Astrocyte (in vitro differentiated cells and primary cell): Measurements from ENCODE around the gene LRRC3B. TPM values are rescaled to one million over a fixed set of nuclear protein-coding genes. Genes with fewer than 3 reads are reported as not detected.

ENCODE experiments used
- DNase-seq: peaks from one replicate; pipeline ENCODE4 v3.0.0-alpha.2; 2010; ENCODE audit warnings: low read depth
- FAIRE-seq: peaks from 2 replicates; lab custom pipeline; 2011; peaks lifted over from hg19 to GRCh38; lab: Jason Lieb, UNC
- H2AFZ ChIP-seq: 2 replicates; pipeline ENCODE4 v1.6.0; 2012; ENCODE audit warnings: low read depth, low read length, inconsistent platforms
- H3K27ac ChIP-seq: 2 replicates; pipeline ENCODE4 v1.5.1; 2011; ENCODE audit warnings: low read depth, low read length, inconsistent platforms
- H3K27me3 ChIP-seq: 2 replicates; pipeline ENCODE4 v1.6.0; 2011; ENCODE audit warnings: low read length, inconsistent platforms; ENCODE audit not compliant: insufficient read depth
- H3K36me3 ChIP-seq: 2 replicates; pipeline ENCODE4 v1.5.1; 2011; ENCODE audit warnings: low read length, inconsistent platforms; ENCODE audit not compliant: insufficient read depth
- H3K4me1 ChIP-seq: 2 replicates; pipeline ENCODE4 v1.5.1; 2011; ENCODE audit warnings: low read length, inconsistent platforms; ENCODE audit not compliant: insufficient read depth
- H3K4me2 ChIP-seq: 2 replicates; pipeline ENCODE4 v1.6.0; 2012; ENCODE audit warnings: low read length, inconsistent platforms
- H3K4me3 ChIP-seq: 2 replicates; pipeline ENCODE4 v1.5.1; 2011; ENCODE audit warnings: low read depth, mild to moderate bottlenecking, low read length, inconsistent platforms; ENCODE audit not compliant: insufficient read depth
- H3K79me2 ChIP-seq: 2 replicates; pipeline ENCODE4 v1.6.0; 2012; ENCODE audit warnings: mild to moderate bottlenecking, low read length, inconsistent platforms; ENCODE audit not compliant: insufficient read depth
- H3K9ac ChIP-seq: 2 replicates; pipeline ENCODE4 v1.6.0; 2012; ENCODE audit warnings: mild to moderate bottlenecking, low read length, inconsistent platforms
- H3K9me3 ChIP-seq: 2 replicates; pipeline ENCODE4 v1.5.1; 2012; ENCODE audit warnings: low read depth, mild to moderate bottlenecking, low read length, inconsistent platforms; ENCODE audit not compliant: insufficient read depth
- H4K20me1 ChIP-seq: 2 replicates; pipeline ENCODE4 v1.6.0; 2012; ENCODE audit warnings: low read length, inconsistent platforms; ENCODE audit not compliant: insufficient read depth
- H3K27ac Mint-ChIP-seq: one replicate; pipeline ENCODE4 v1.8.0; 2021; ENCODE audit warnings: mild to moderate bottlenecking, mixed read lengths; ENCODE audit not compliant: unreplicated experiment
- H3K27me3 Mint-ChIP-seq: one replicate; pipeline ENCODE4 v1.8.0; 2021; ENCODE audit warnings: low read depth, mixed read lengths; ENCODE audit not compliant: unreplicated experiment
- H3K36me3 Mint-ChIP-seq: one replicate; pipeline ENCODE4 v1.8.0; 2021; ENCODE audit warnings: low read depth, mixed read lengths; ENCODE audit not compliant: unreplicated experiment
- H3K4me1 Mint-ChIP-seq: one replicate; pipeline ENCODE4 v1.8.0; 2021; ENCODE audit warnings: low read depth, mixed read lengths; ENCODE audit not compliant: unreplicated experiment
- H3K4me3 Mint-ChIP-seq: one replicate; pipeline ENCODE4 v1.8.0; 2021; ENCODE audit warnings: mild to moderate bottlenecking, moderate library complexity, mixed read lengths; ENCODE audit not compliant: unreplicated experiment
- H3K9me3 Mint-ChIP-seq: one replicate; pipeline ENCODE4 v1.8.0; 2021; ENCODE audit warnings: mild to moderate bottlenecking, mixed read lengths; ENCODE audit not compliant: unreplicated experiment
- EZH2 ChIP-seq: IDR thresholded peaks from 2 replicates; pipeline ENCODE4 v1.6.1; 2012; ENCODE audit warnings: mild to moderate bottlenecking, low read length, inconsistent platforms; ENCODE audit not compliant: insufficient read depth
- total RNA-seq: library from RNA; stranded (reverse); gene quantifications from 2 replicates; pipeline ENCODE4 v1.2.1, GENCODE V29; 2021
- TF ChIP-seq, protein P1 (sequence below): IDR thresholded peaks from 2 replicates; pipeline ENCODE4 v1.5.1; 2011; ENCODE audit warnings: low read depth, mild to moderate bottlenecking, inconsistent platforms, low read length, moderate library complexity; ENCODE audit not compliant: insufficient read depth

Gene LRRC3B
- total RNA-seq, 1 donor from 2014 or later = 5.7 TPM

GRCh38 chr3:26652164-26652563 is 29.6 kb downstream of the LRRC3B start:
- H3K4me3 ChIP-seq = no peak overlapping the region
- Mint-ChIP-seq H3K36me3 (no peaks in the 10 kb centered on the region), H3K27me3 (no peaks in the 10 kb centered on the region), H3K9me3 (no peaks in the 10 kb centered on the region), H3K4me1 (peaks cover 7% of the 10 kb centered on the region), H3K4me3 (no peak overlapping the region), H3K27ac (no peak overlapping the region)
- H3K79me2 ChIP-seq = no peaks in the 10 kb centered on the region
- no peak for DNase-seq
- no peak overlapping the region for H3K27ac ChIP-seq
- TF ChIP-seq, protein P1, sequence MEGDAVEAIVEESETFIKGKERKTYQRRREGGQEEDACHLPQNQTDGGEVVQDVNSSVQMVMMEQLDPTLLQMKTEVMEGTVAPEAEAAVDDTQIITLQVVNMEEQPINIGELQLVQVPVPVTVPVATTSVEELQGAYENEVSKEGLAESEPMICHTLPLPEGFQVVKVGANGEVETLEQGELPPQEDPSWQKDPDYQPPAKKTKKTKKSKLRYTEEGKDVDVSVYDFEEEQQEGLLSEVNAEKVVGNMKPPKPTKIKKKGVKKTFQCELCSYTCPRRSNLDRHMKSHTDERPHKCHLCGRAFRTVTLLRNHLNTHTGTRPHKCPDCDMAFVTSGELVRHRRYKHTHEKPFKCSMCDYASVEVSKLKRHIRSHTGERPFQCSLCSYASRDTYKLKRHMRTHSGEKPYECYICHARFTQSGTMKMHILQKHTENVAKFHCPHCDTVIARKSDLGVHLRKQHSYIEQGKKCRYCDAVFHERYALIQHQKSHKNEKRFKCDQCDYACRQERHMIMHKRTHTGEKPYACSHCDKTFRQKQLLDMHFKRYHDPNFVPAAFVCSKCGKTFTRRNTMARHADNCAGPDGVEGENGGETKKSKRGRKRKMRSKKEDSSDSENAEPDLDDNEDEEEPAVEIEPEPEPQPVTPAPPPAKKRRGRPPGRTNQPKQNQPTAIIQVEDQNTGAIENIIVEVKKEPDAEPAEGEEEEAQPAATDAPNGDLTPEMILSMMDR = no peak
- TF ChIP-seq EZH2 = no peak
- H3K4me1 ChIP-seq = no peaks in the 10 kb centered on the region
- H3K36me3 ChIP-seq = no peaks in the 10 kb centered on the region
- H3K4me2 ChIP-seq = no peak overlapping the region
- no peak overlapping the region for H3K9ac ChIP-seq
- H4K20me1 ChIP-seq = no peaks in the 10 kb centered on the region
- H3K27me3 ChIP-seq = no peaks in the 10 kb centered on the region
- H2AFZ ChIP-seq = no peak overlapping the region
- no peak for FAIRE-seq
- H3K9me3 ChIP-seq = no peaks in the 10 kb centered on the region

GRCh38 chr3:26653811-26654425 is 31.3 kb downstream of the LRRC3B start:
- Histone ChIP-seq H3K4me3 (no peak overlapping the region), H4K20me1 (no peaks in the 10 kb centered on the region), H3K27ac (no peak overlapping the region), H3K9ac (no peak overlapping the region), H3K79me2 (no peaks in the 10 kb centered on the region), H3K9me3 (no peaks in the 10 kb centered on the region), H3K4me2 (no peak overlapping the region), H2AFZ (no peak overlapping the region), H3K36me3 (no peaks in the 10 kb centered on the region), H3K4me1 (no peaks in the 10 kb centered on the region), H3K27me3 (no peaks in the 10 kb centered on the region)
- peaks cover 13% of the 10 kb centered on the region for H3K4me1 Mint-ChIP-seq
- FAIRE-seq = no peak
- H3K27ac Mint-ChIP-seq = no peak overlapping the region
- H3K9me3 Mint-ChIP-seq = no peaks in the 10 kb centered on the region
- H3K36me3 Mint-ChIP-seq = no peaks in the 10 kb centered on the region
- DNase-seq = no peak
- no peak overlapping the region for H3K4me3 Mint-ChIP-seq
- no peaks in the 10 kb centered on the region for H3K27me3 Mint-ChIP-seq
- TF ChIP-seq EZH2 = no peak
- TF ChIP-seq, protein P1 = no peak

GRCh38 chr3:26655231-26655630 is 32.7 kb downstream of the LRRC3B start:
- no peak overlapping the region for H3K4me3 Mint-ChIP-seq
- TF ChIP-seq, protein P1 = no peak
- TF ChIP-seq EZH2 = no peak

More at GRCh38 chr3:26655231-26655630, 32.7 kb downstream of the LRRC3B start:
- no peak overlapping the region for H3K4me3 ChIP-seq
- Mint-ChIP-seq H3K9me3 (no peaks in the 10 kb centered on the region), H3K27ac (no peak overlapping the region), H3K4me1 (peaks cover 13% of the 10 kb centered on the region), H3K36me3 (no peaks in the 10 kb centered on the region), H3K27me3 (no peaks in the 10 kb centered on the region)
- no peak overlapping the region for H2AFZ ChIP-seq
- DNase-seq = peak; percentile 0
- H3K4me2 ChIP-seq = no peak overlapping the region
- H3K27ac ChIP-seq = no peak overlapping the region
- H3K9me3 ChIP-seq = no peaks in the 10 kb centered on the region
- H4K20me1 ChIP-seq = no peaks in the 10 kb centered on the region
- H3K4me1 ChIP-seq = no peaks in the 10 kb centered on the region
- no peaks in the 10 kb centered on the region for H3K79me2 ChIP-seq
- FAIRE-seq = no peak
- H3K27me3 ChIP-seq = no peaks in the 10 kb centered on the region
- no peaks in the 10 kb centered on the region for H3K36me3 ChIP-seq
- no peak overlapping the region for H3K9ac ChIP-seq
